Lower lobe of right lung (tissue), 2 donors: ENCODE data around the gene EID1. TPM values are rescaled to one million over a fixed set of nuclear protein-coding genes. Genes with fewer than 3 reads are reported as not detected.
A peak's percentile ranks its signal among the peaks of the same experiment; 100 is the strongest.

Experiments
- ATAC-seq, 2 donors: fragments of 200-7000 bp; cut with Tn5 transposase; one replicate each; pipeline ENCODE4 v1.9.1; 2020 to 2022; ENCODE audit warnings: mild to moderate bottlenecking in 2 of 2, moderate library complexity in 2 of 2
- DNase-seq: peaks from one replicate; pipeline ENCODE4 v3.0.0-alpha.2; 2020
- H3K27ac ChIP-seq: fragments of 200-600 bp; one replicate; pipeline ENCODE4 v1.8.0; 2022
- H3K27me3 ChIP-seq: fragments of 200-600 bp; one replicate; pipeline ENCODE4 v1.8.0; 2022; ENCODE audit warnings: low read depth
- H3K36me3 ChIP-seq: fragments of 200-600 bp; one replicate; pipeline ENCODE4 v1.8.0; 2022; ENCODE audit warnings: mild to moderate bottlenecking
- H3K4me1 ChIP-seq: fragments of 200-600 bp; one replicate; pipeline ENCODE4 v1.8.0; 2022
- H3K4me3 ChIP-seq: fragments of 200-600 bp; one replicate; pipeline ENCODE4 v1.8.0; 2022; ENCODE audit warnings: mild to moderate bottlenecking
- H3K9me3 ChIP-seq: fragments of 200-600 bp; one replicate; pipeline ENCODE4 v1.8.0; 2022
- intact Hi-C: fragments of 100-400 bp; cut with DNase I; formaldehyde crosslinking; loops from one replicate; pipeline ENCODE4 v1.11.0; 2022
- total RNA-seq: library from RNA; stranded (reverse); fragmentation: NEBNext Ultra II Directional; extraction: Animal tissue kit (Norgen Biotek cat#: 25700); gene quantifications from one replicate; pipeline ENCODE4 v1.2.1, GENCODE V29; 2021
- TF ChIP-seq, protein P1 (sequence below): fragments of 200-600 bp; IDR thresholded peaks from one replicate; pipeline ENCODE4 v1.8.0; 2022; ENCODE audit warnings: antibody characterized with exemption, mild to moderate bottlenecking
- donor health status: DM: no; HTN: yes; CAD: no; lungs with severe emphysema.

EID1 gene
- total RNA-seq, 1 donor from 2014 or later = 84.0 TPM

DNA sequence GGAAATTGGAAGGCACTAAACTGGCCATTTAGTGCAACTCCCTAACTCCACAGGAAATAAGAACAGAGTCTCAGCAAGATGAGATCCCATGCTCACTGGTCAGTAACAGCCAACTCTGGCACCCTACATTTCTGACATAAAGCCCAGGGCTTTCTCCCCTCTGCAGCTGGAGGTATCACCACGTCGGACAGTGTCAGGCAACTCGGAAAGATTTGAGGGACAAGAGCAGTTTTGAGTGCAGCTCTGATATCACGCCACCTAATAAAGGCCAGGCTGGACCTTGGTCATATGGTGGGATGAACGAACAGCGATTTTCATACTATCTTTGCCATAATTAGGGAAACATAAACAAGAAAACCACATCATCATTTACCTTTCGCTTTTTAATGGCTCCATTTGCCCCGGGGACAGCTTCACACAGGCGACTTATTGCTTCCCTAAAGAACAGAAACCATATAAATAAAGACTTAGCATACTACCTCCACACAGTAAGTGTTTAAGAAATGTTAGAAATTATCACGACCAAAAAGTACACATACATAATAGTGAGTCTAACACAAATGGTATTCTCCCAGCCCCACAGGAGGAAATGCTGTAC is 12.5 kb downstream of the EID1 start:
- intact Hi-C loops = no loop called here
- no peak overlapping the region for H3K27ac ChIP-seq
- H3K4me3 ChIP-seq = no peak overlapping the region
- no peaks in the 10 kb centered on the region for H3K4me1 ChIP-seq
- H3K36me3 ChIP-seq = no peaks in the 10 kb centered on the region
- DNase-seq = no peak
- peaks cover 5% of the 10 kb centered on the region for H3K27me3 ChIP-seq
- H3K9me3 ChIP-seq = no peaks in the 10 kb centered on the region
- TF ChIP-seq, protein P1, sequence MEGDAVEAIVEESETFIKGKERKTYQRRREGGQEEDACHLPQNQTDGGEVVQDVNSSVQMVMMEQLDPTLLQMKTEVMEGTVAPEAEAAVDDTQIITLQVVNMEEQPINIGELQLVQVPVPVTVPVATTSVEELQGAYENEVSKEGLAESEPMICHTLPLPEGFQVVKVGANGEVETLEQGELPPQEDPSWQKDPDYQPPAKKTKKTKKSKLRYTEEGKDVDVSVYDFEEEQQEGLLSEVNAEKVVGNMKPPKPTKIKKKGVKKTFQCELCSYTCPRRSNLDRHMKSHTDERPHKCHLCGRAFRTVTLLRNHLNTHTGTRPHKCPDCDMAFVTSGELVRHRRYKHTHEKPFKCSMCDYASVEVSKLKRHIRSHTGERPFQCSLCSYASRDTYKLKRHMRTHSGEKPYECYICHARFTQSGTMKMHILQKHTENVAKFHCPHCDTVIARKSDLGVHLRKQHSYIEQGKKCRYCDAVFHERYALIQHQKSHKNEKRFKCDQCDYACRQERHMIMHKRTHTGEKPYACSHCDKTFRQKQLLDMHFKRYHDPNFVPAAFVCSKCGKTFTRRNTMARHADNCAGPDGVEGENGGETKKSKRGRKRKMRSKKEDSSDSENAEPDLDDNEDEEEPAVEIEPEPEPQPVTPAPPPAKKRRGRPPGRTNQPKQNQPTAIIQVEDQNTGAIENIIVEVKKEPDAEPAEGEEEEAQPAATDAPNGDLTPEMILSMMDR = no peak
- no peak for ATAC-seq

DNA sequence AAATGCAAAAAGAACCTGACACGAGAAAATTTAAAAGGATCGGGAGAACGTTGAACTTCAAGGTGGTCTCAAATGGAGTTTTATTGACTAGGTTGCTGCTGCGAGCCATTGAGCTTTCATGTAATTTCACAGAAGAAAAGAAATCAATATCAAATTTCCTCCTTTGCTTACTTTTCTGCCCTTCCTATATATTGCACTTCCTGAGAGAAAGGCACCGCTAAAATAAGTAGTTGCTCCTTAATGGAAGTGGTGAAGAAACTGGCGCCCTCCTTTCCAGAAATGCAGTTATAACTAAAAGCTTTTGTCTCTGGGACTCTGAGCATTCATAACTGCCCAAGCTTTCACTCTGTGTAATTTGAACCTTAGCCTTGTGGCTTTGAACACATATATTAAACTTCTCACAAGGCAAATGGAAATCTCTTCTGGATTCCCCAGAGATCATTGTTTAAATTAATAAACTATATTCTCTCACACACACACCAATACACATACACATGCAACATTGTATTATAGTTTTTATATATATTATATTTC is 13.4 kb downstream of the EID1 start:
- ATAC-seq = no peak
- peaks cover 7% of the 10 kb centered on the region for H3K27me3 ChIP-seq
- no peaks in the 10 kb centered on the region for H3K9me3 ChIP-seq
- TF ChIP-seq, protein P1 = no peak
- no peaks in the 10 kb centered on the region for H3K4me1 ChIP-seq
- no peaks in the 10 kb centered on the region for H3K36me3 ChIP-seq
- no peak for DNase-seq
- H3K27ac ChIP-seq = no peak overlapping the region
- no peak overlapping the region for H3K4me3 ChIP-seq
- intact Hi-C loops = no loop called here

DNA sequence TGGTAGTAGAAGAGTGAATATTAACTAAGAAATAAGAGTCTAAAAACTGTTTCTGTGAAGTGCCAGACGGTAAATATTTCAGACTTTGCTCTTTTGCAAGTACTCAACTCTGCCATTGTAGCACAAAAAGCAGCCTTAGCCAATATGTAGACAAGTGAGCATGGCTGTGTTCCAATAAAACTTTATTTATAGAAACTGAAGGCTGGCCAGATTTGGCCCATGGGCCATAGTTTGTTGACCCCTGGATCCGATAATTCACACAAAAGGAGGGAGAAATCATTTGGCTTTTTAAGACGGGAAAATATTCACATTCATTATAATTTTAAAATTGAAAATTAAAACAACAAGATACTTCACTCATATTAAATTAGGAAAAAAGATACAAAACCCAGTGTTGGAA is 15.4 kb downstream of the EID1 start:
- DNase-seq = no peak
- H3K27ac ChIP-seq = no peak overlapping the region
- TF ChIP-seq, protein P1 = no peak
- peaks cover 7% of the 10 kb centered on the region for H3K27me3 ChIP-seq
- intact Hi-C loops = no loop called here
- H3K36me3 ChIP-seq = no peaks in the 10 kb centered on the region
- no peak for ATAC-seq
- H3K4me1 ChIP-seq = no peaks in the 10 kb centered on the region
- no peaks in the 10 kb centered on the region for H3K9me3 ChIP-seq
- no peak overlapping the region for H3K4me3 ChIP-seq

DNA sequence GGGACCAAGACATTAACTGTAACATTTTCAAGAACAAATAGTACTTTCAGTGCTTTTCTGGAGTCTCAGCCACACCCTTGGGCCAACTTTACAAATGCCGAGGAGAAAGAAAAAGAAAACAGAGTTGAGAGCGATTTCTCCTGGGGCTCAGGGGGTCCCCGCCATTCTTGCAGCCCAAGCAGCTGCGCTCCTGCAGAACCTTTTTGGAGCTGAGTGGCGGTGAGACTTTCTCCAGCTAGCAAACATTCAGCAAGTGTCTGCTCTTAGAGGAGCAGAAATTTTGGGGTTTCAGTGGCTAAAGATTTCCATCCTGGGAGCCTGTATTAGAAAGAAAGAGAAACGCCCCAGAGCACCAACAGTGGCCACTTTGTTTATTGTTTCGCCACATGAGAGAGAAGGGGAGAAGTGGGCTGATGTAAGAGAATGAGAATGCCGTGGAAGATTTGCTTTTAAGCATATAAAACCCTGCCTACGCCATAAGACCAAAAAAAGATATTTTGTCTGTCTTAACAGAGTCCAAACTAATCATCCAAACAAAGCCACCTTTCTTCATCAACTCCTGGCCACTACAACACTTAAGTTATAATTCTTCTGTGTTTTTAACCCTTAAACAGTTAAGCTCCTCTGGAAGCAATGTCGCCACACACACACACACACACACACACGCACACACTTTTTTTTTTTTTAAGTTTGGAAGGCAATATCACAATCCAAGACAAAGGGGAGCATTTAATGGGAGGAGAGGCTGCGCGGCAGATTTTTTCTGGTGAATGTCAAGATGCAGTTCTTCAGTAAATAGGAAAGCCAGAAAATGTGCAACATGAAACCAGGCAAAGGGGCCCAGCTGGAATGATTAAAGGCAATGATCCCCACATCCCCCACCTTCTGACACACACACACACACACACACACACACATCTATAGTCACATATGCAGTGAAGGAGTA is 19.2 kb downstream of the EID1 start:
- Histone ChIP-seq H3K36me3 (no peaks in the 10 kb centered on the region), H3K27me3 (peaks cover 7% of the 10 kb centered on the region), H3K9me3 (no peaks in the 10 kb centered on the region), H3K27ac (peak overlapping the region; percentile 21), H3K4me3 (peak overlapping the region; percentile 8), H3K4me1 (no peaks in the 10 kb centered on the region)
- intact Hi-C loops = no loop called here
- ATAC-seq (no peak), DNase-seq (no peak)
- TF ChIP-seq, protein P1 = no peak

DNA sequence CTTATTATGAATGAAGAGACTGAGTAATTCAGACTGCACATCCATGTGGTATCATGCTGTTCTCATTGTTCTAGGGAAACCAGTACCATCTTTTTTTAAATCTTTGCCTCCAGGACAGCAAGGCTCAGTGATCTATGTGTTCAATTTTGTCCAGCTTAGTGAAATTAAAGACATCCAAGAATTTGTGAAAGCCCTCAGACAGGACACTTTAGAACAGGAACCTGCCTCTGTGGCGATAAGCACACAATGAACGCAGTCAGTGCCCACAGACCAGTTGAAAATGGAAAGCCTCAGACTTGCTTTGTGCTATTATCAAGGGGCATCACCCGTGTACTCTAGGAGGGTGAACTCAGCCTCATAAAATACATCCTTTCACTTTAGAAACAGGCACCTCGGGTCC is 20.1 kb downstream of the EID1 start:
- Histone ChIP-seq H3K9me3 (no peaks in the 10 kb centered on the region), H3K27ac (no peak overlapping the region), H3K27me3 (peaks cover 7% of the 10 kb centered on the region), H3K4me1 (no peaks in the 10 kb centered on the region), H3K36me3 (no peaks in the 10 kb centered on the region), H3K4me3 (no peak overlapping the region)
- no peak for DNase-seq
- no peak for ATAC-seq
- intact Hi-C loops = no loop called here
- TF ChIP-seq, protein P1 = no peak
